BLaER1 (cell line): ENCODE results near the gene CARD9.

Experiments
- H3K27ac ChIP-seq: shearing (Covaris generic); formaldehyde crosslinking; 2 replicates; pipeline ENCODE4 v1.8.1; 2022
- H3K27me3 ChIP-seq: shearing (Covaris generic); formaldehyde crosslinking; 2 replicates; pipeline ENCODE4 v1.8.1; 2022
- H3K36me3 ChIP-seq: shearing (Covaris generic); formaldehyde crosslinking; 2 replicates; pipeline ENCODE4 v1.8.1; 2022
- H3K4me1 ChIP-seq: shearing (Covaris generic); formaldehyde crosslinking; 2 replicates; pipeline ENCODE4 v1.8.1; 2022
- H3K4me2 ChIP-seq: shearing (Covaris generic); formaldehyde crosslinking; 2 replicates; pipeline ENCODE4 v1.8.1; 2022
- H3K4me3 ChIP-seq: shearing (Covaris generic); formaldehyde crosslinking; 2 replicates; pipeline ENCODE4 v1.8.1; 2022
- H3K9ac ChIP-seq: shearing (Covaris generic); formaldehyde crosslinking; 2 replicates; pipeline ENCODE4 v1.8.1; 2022
- H3K9me3 ChIP-seq: shearing (Covaris generic); formaldehyde crosslinking; 2 replicates; pipeline ENCODE4 v1.8.1; 2022
- H4K20me1 ChIP-seq: shearing (Covaris generic); formaldehyde crosslinking; 2 replicates; pipeline ENCODE4 v1.8.1; 2022
- Cebpa-rat ChIP-seq: shearing (Covaris generic); IDR thresholded peaks from 2 replicates; pipeline ENCODE4 v1.8.1; 2022

The CARD9 gene

DNA sequence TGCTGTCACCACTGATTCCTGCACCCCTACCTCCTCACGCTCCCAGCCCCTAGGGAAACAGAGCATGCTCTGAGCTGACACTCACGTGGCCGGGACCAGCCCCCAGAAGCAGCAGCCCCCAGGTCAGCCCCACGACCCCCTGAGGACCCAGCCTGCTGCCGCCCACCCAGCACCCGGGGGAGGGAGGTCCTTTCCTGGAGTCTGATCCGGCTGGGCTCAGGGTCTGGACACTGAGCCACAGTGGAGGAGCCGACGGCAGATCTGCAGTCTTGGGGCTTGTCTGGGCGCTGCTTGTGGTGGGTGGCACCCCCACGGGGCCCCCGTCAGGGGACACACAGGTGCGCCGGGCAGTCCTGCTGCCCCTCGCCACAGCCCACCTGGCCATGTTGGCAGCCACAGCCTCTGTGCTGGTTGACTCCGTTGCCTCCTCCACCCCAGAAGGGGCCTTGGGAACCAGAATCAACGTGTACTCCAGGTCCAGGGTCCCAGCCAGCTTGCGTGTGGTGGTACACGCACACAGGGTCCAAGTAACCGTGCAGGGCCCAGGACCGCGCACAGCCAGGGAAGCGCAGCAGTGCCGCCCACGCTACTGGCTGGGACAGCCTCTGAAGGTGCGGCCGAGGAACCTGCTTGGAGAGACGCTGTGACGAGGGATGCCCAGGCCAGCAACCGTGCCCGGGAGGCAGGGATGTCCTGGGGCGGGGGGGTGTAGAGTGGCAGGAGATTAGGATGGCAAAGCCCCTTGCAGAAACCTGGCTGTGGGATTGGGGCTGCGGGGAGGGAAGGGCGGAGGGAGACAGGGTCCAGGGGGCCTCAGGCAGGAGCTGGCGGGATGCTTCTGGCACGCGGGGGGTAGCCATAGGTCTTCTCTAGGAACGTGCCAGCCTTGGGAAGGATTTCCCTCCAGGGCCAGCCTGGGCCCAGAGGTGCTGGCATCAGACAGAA, 13.4 kb downstream of the CARD9 start:
- H3K4me1 ChIP-seq = peaks cover 46% of the 10 kb centered on the region
- no peak overlapping the region for H3K9ac ChIP-seq
- H3K36me3 ChIP-seq = peaks cover 62% of the 10 kb centered on the region
- H4K20me1 ChIP-seq = peaks cover 75% of the 10 kb centered on the region
- H3K4me2 ChIP-seq = no peak overlapping the region
- no peaks in the 10 kb centered on the region for H3K27me3 ChIP-seq
- no peak for TF ChIP-seq Cebpa-rat
- 0 out of 2 replicates have a peak overlapping the region, but pooled peaks have one; percentile 19 for H3K27ac ChIP-seq
- no peaks in the 10 kb centered on the region for H3K9me3 ChIP-seq
- H3K4me3 ChIP-seq = no peak overlapping the region

- no peak overlapping the region for H3K4me2 ChIP-seq
- peaks cover 41% of the 10 kb centered on the region for H3K4me1 ChIP-seq
- no peak overlapping the region for H3K9ac ChIP-seq
- H3K27ac ChIP-seq = no peak overlapping the region
- no peaks in the 10 kb centered on the region for H3K27me3 ChIP-seq
- peaks cover 71% of the 10 kb centered on the region for H3K36me3 ChIP-seq
- peaks cover 85% of the 10 kb centered on the region for H4K20me1 ChIP-seq
- H3K9me3 ChIP-seq = no peaks in the 10 kb centered on the region
- TF ChIP-seq Cebpa-rat = no peak
- no peak overlapping the region for H3K4me3 ChIP-seq
Observed at GRCh38 chr9:136358888-136359287, 14.6 kb downstream of the CARD9 start.

GRCh38 chr9:136358016-136358415, 15.5 kb downstream of the CARD9 start:
- H3K36me3 ChIP-seq = peaks cover 80% of the 10 kb centered on the region
- H3K9ac ChIP-seq = no peak overlapping the region
- H3K9me3 ChIP-seq = no peaks in the 10 kb centered on the region
- TF ChIP-seq Cebpa-rat = no peak
- H3K27ac ChIP-seq = no peak overlapping the region
- H3K4me3 ChIP-seq = no peak overlapping the region
- H3K27me3 ChIP-seq = no peaks in the 10 kb centered on the region
- peaks cover 47% of the 10 kb centered on the region for H3K4me1 ChIP-seq
- H3K4me2 ChIP-seq = no peak overlapping the region
- peaks cover 94% of the 10 kb centered on the region for H4K20me1 ChIP-seq

- H3K36me3 ChIP-seq = peaks cover 86% of the 10 kb centered on the region
- H3K9ac ChIP-seq = no peak overlapping the region
- no peaks in the 10 kb centered on the region for H3K27me3 ChIP-seq
- H4K20me1 ChIP-seq = peaks cover 94% of the 10 kb centered on the region
- H3K4me3 ChIP-seq = no peak overlapping the region
- H3K9me3 ChIP-seq = no peaks in the 10 kb centered on the region
- H3K27ac ChIP-seq = peak overlapping the region; percentile 18; the same call in 1 of the 2 replicates
- peaks cover 48% of the 10 kb centered on the region for H3K4me1 ChIP-seq
- H3K4me2 ChIP-seq = no peak overlapping the region
- TF ChIP-seq Cebpa-rat = no peak
Observed at GRCh38 chr9:136357202-136357725, 16.2 kb downstream of the CARD9 start.

GRCh38 chr9:136355616-136356557, 17.6 kb downstream of the CARD9 start:
- H4K20me1 ChIP-seq = peaks cover 91% of the 10 kb centered on the region
- TF ChIP-seq Cebpa-rat = no peak

GRCh38 chr9:136354592-136355085, 18.8 kb downstream of the CARD9 start:
- Histone ChIP-seq H3K27ac (no peak overlapping the region), H3K9ac (no peak overlapping the region), H3K4me1 (peaks cover 48% of the 10 kb centered on the region), H3K4me2 (no peak overlapping the region), H4K20me1 (peaks cover 91% of the 10 kb centered on the region), H3K4me3 (no peak overlapping the region), H3K9me3 (no peaks in the 10 kb centered on the region), H3K36me3 (peaks cover 87% of the 10 kb centered on the region), H3K27me3 (no peaks in the 10 kb centered on the region)
- TF ChIP-seq Cebpa-rat = no peak

More at GRCh38 chr9:136355616-136356557, 17.6 kb downstream of the CARD9 start:
- no peaks in the 10 kb centered on the region for H3K27me3 ChIP-seq
- peaks cover 82% of the 10 kb centered on the region for H3K36me3 ChIP-seq
- H3K4me2 ChIP-seq = no peak overlapping the region
- no peak overlapping the region for H3K9ac ChIP-seq
- H3K9me3 ChIP-seq = no peaks in the 10 kb centered on the region
- peaks cover 41% of the 10 kb centered on the region; the same call in 1 of the 2 replicates for H3K4me1 ChIP-seq
- H3K4me3 ChIP-seq = no peak overlapping the region
- no peak overlapping the region for H3K27ac ChIP-seq

GRCh38 chr9:136353757-136354488, 19.5 kb downstream of the CARD9 start:
- Histone ChIP-seq H3K27ac (0 out of 2 replicates have a peak overlapping the region, but pooled peaks have one; percentile 18), H3K4me1 (peaks cover 48% of the 10 kb centered on the region), H4K20me1 (peaks cover 91% of the 10 kb centered on the region), H3K4me2 (no peak overlapping the region), H3K4me3 (no peak overlapping the region), H3K9me3 (no peaks in the 10 kb centered on the region), H3K27me3 (no peaks in the 10 kb centered on the region), H3K36me3 (peaks cover 90% of the 10 kb centered on the region), H3K9ac (no peak overlapping the region)
- no peak for TF ChIP-seq Cebpa-rat

GRCh38 chr9:136353088-136353487, 20.4 kb downstream of the CARD9 start:
- no peak overlapping the region for H3K4me3 ChIP-seq
- no peak overlapping the region for H3K9ac ChIP-seq
- 0 out of 2 replicates have a peak overlapping the region, but pooled peaks have one; percentile 7 for H3K4me2 ChIP-seq
- H3K27ac ChIP-seq = 0 out of 2 replicates have a peak overlapping the region, but pooled peaks have one; percentile 18
- peaks cover 56% of the 10 kb centered on the region for H3K4me1 ChIP-seq
- peaks cover 91% of the 10 kb centered on the region for H4K20me1 ChIP-seq
- peaks cover 90% of the 10 kb centered on the region for H3K36me3 ChIP-seq
- H3K9me3 ChIP-seq = no peaks in the 10 kb centered on the region
- no peaks in the 10 kb centered on the region for H3K27me3 ChIP-seq
- TF ChIP-seq Cebpa-rat = no peak
